Neural progenitor cell (in vitro differentiated cells): ENCODE results near the gene MIPEP. TPM values are rescaled to one million over a fixed set of nuclear protein-coding genes. Genes with fewer than 3 reads are reported as not detected.

Experiments
- DNase-seq: peaks from one replicate; pipeline ENCODE4 v3.0.0-alpha.2; 2016; ENCODE audit warnings: low spot score
- H2AFZ ChIP-seq: fragments of 200-600 bp; sonication (generic); replicated peaks from 2 replicates; pipeline ENCODE4 v1.6.1; 2016; ENCODE audit warnings: antibody characterized with exemption
- H3F3A ChIP-seq: fragments of 200-600 bp; sonication (generic); 2 replicates; pipeline ENCODE4 v1.6.1; 2016; ENCODE audit warnings: antibody characterized with exemption, low read depth
- H3K27ac ChIP-seq: fragments of 200-600 bp; sonication (generic); 2 replicates; pipeline ENCODE4 v1.5.1; 2016; ENCODE audit warnings: mild to moderate bottlenecking
- H3K27me3 ChIP-seq: fragments of 200-600 bp; sonication (generic); 2 replicates; pipeline ENCODE4 v1.6.1; 2016; ENCODE audit warnings: mild to moderate bottlenecking, moderate library complexity
- H3K36me3 ChIP-seq: fragments of 200-600 bp; sonication (generic); 2 replicates; pipeline ENCODE4 v1.5.1; 2016
- H3K4me1 ChIP-seq: fragments of 200-600 bp; sonication (generic); 2 replicates; pipeline ENCODE4 v1.6.1; 2016; ENCODE audit warnings: mixed run types
- H3K4me2 ChIP-seq: fragments of 200-600 bp; sonication (generic); 2 replicates; pipeline ENCODE4 v1.6.1; 2016
- H3K4me3 ChIP-seq: fragments of 200-600 bp; sonication (generic); 2 replicates; pipeline ENCODE4 v1.5.1; 2016
- H3K79me2 ChIP-seq: fragments of 200-600 bp; sonication (generic); 2 replicates; pipeline ENCODE4 v1.6.1; 2016; ENCODE audit warnings: low read depth
- H3K9ac ChIP-seq: fragments of 200-600 bp; sonication (generic); 2 replicates; pipeline ENCODE4 v1.6.1; 2016
- H3K9me3 ChIP-seq: fragments of 200-600 bp; sonication (generic); 2 replicates; pipeline ENCODE4 v1.5.1; 2016; ENCODE audit warnings: low read depth
- H4K20me1 ChIP-seq: fragments of 200-600 bp; sonication (generic); 2 replicates; pipeline ENCODE4 v1.6.1; 2016; ENCODE audit warnings: low read depth
- H3K27ac Mint-ChIP-seq: 3 replicates; pipeline ENCODE4 v1.8.0; 2021; ENCODE audit warnings: mixed read lengths
- H3K27me3 Mint-ChIP-seq: 2 replicates; pipeline ENCODE4 v1.8.0; 2022; ENCODE audit warnings: low read depth, mild to moderate bottlenecking, inconsistent platforms, moderate library complexity, mixed read lengths; ENCODE audit not compliant: insufficient read depth
- H3K36me3 Mint-ChIP-seq: 3 replicates; pipeline ENCODE4 v1.8.0; 2021; ENCODE audit warnings: mixed read lengths
- H3K4me1 Mint-ChIP-seq: 3 replicates; pipeline ENCODE4 v1.8.0; 2021; ENCODE audit warnings: mixed read lengths
- H3K4me3 Mint-ChIP-seq: 3 replicates; pipeline ENCODE4 v1.8.0; 2021; ENCODE audit warnings: mild to moderate bottlenecking, moderate library complexity, mixed read lengths
- H3K9me3 Mint-ChIP-seq: 3 replicates; pipeline ENCODE4 v1.8.0; 2020; ENCODE audit warnings: mixed read lengths
- CTCF ChIP-seq: fragments of 200-600 bp; sonication (generic); IDR thresholded peaks from 2 replicates; pipeline ENCODE4 v1.5.1; 2017; ENCODE audit warnings: antibody characterized with exemption, mild to moderate bottlenecking
- EZH2 ChIP-seq: fragments of 200-600 bp; sonication (generic); IDR thresholded peaks from 2 replicates; pipeline ENCODE4 v1.6.1; 2017; ENCODE audit warnings: antibody characterized with exemption, mild to moderate bottlenecking, moderate library complexity
- EZH2phosphoT487 ChIP-seq: fragments of 200-600 bp; sonication (generic); IDR thresholded peaks from 2 replicates; pipeline ENCODE4 v1.6.1; 2017; ENCODE audit warnings: antibody characterized with exemption
- total RNA-seq: library from RNA; depleted of rRNA; stranded (reverse); fragments of >200 nt; gene quantifications from 2 replicates; pipeline ENCODE4 v1.2.3, GENCODE V29; 2015; ENCODE audit warnings: low replicate concordance

MIPEP gene
- total RNA-seq, 1 donor from 2014 or later, result 22.8 TPM

GRCh38 chr13:23817136-23817535 is 72.1 kb downstream of the MIPEP start:
- H3K4me2 ChIP-seq, result no peak overlapping the region
- H3K27me3 ChIP-seq, result no peaks in the 10 kb centered on the region
- peaks cover 3% of the 10 kb centered on the region for H3K36me3 Mint-ChIP-seq
- H3K27ac Mint-ChIP-seq, result no peak overlapping the region
- no peaks in the 10 kb centered on the region for H4K20me1 ChIP-seq
- no peak overlapping the region for H3K4me3 ChIP-seq
- no peaks in the 10 kb centered on the region for H3K79me2 ChIP-seq
- H2AFZ ChIP-seq, result no peak overlapping the region
- no peak for DNase-seq
- H3K4me1 Mint-ChIP-seq, result peaks cover under 1% of the 10 kb centered on the region
- H3F3A ChIP-seq, result no peaks in the 10 kb centered on the region
- H3K27me3 Mint-ChIP-seq, result peaks cover 2% of the 10 kb centered on the region
- no peak overlapping the region for H3K27ac ChIP-seq
- H3K9ac ChIP-seq, result no peak overlapping the region
- peaks cover 2% of the 10 kb centered on the region for H3K4me1 ChIP-seq
- TF ChIP-seq CTCF (no peak), EZH2 (no peak), EZH2phosphoT487 (no peak)
- H3K9me3 Mint-ChIP-seq, result no peaks in the 10 kb centered on the region
- no peaks in the 10 kb centered on the region for H3K9me3 ChIP-seq
- H3K36me3 ChIP-seq, result no peaks in the 10 kb centered on the region
- H3K4me3 Mint-ChIP-seq, result no peak overlapping the region

- no peaks in the 10 kb centered on the region for H3K36me3 ChIP-seq
- Mint-ChIP-seq H3K36me3 (no peaks in the 10 kb centered on the region), H3K27ac (no peak overlapping the region), H3K9me3 (no peaks in the 10 kb centered on the region), H3K4me3 (no peak overlapping the region), H3K27me3 (peaks cover 5% of the 10 kb centered on the region), H3K4me1 (peaks cover 17% of the 10 kb centered on the region)
- H3K9ac ChIP-seq, result no peak overlapping the region
- no peak for DNase-seq
- no peak overlapping the region for H3K4me2 ChIP-seq
- no peak overlapping the region for H3K27ac ChIP-seq
- TF ChIP-seq CTCF (no peak), EZH2phosphoT487 (no peak), EZH2 (no peak)
- H3K4me1 ChIP-seq, result peaks cover 19% of the 10 kb centered on the region
- H3K27me3 ChIP-seq, result no peaks in the 10 kb centered on the region
- H3K4me3 ChIP-seq, result no peak overlapping the region
- no peak overlapping the region for H2AFZ ChIP-seq
- H3K79me2 ChIP-seq, result no peaks in the 10 kb centered on the region
- no peaks in the 10 kb centered on the region for H4K20me1 ChIP-seq
- H3F3A ChIP-seq, result no peaks in the 10 kb centered on the region
- no peaks in the 10 kb centered on the region for H3K9me3 ChIP-seq
Measured at GRCh38 chr13:23813635-23814034, 75.6 kb downstream of the MIPEP start.

- peaks cover 17% of the 10 kb centered on the region for H3K4me1 Mint-ChIP-seq
Measured at GRCh38 chr13:23811366-23812062, 77.7 kb downstream of the MIPEP start.

More at GRCh38 chr13:23811366-23812062, 77.7 kb downstream of the MIPEP start:
- Histone ChIP-seq H3F3A (no peaks in the 10 kb centered on the region), H3K4me3 (no peak overlapping the region), H3K9me3 (no peaks in the 10 kb centered on the region), H3K27ac (peak overlapping the region; percentile 60), H3K4me1 (peaks cover 19% of the 10 kb centered on the region), H3K27me3 (no peaks in the 10 kb centered on the region), H3K9ac (no peak overlapping the region), H3K4me2 (peak overlapping the region; percentile 41), H4K20me1 (no peaks in the 10 kb centered on the region), H2AFZ (no peak overlapping the region), H3K36me3 (no peaks in the 10 kb centered on the region), H3K79me2 (no peaks in the 10 kb centered on the region)
- H3K36me3 Mint-ChIP-seq, result peaks cover 3% of the 10 kb centered on the region
- H3K27me3 Mint-ChIP-seq, result peaks cover 5% of the 10 kb centered on the region
- no peak overlapping the region for H3K27ac Mint-ChIP-seq
- H3K4me3 Mint-ChIP-seq, result no peak overlapping the region
- TF ChIP-seq EZH2phosphoT487, result no peak
- TF ChIP-seq EZH2, result no peak
- no peak for TF ChIP-seq CTCF
- peak; percentile 22 for DNase-seq
- H3K9me3 Mint-ChIP-seq, result no peaks in the 10 kb centered on the region
